GM21367 (cell line): ENCODE measurements around the gene NUBPL.
"Not testable (repeated sequence)": the region's sequence is repeated elsewhere in the genome, so short reads cannot be mapped to it uniquely, and the experiment has no call there.

Source experiments
- ATAC-seq: cut with Tn5 transposase; IDR thresholded peaks from one replicate; pipeline ENCODE4 v1.9.1; 2021; ENCODE audit not compliant: unreplicated experiment

The NUBPL gene

GRCh38 chr14:31578266-31578665 is 17.1 kb downstream of the NUBPL start:
- ATAC-seq, result no peak

- no peak for ATAC-seq
Observed at GRCh38 chr14:31578792-31579501, 17.7 kb downstream of the NUBPL start.

- no peak for ATAC-seq
Observed at GRCh38 chr14:31580234-31580633, 19.0 kb downstream of the NUBPL start.

- no peak for ATAC-seq
Observed at GRCh38 chr14:31582286-31582691, 21.1 kb downstream of the NUBPL start.

GRCh38 chr14:31582836-31583452 is 21.7 kb downstream of the NUBPL start:
- no peak for ATAC-seq

- no peak for ATAC-seq
Observed at GRCh38 chr14:31590206-31590605, 29.0 kb downstream of the NUBPL start.

GRCh38 chr14:31592122-31592521 is 30.9 kb downstream of the NUBPL start:
- no peak for ATAC-seq

- ATAC-seq, result no peak
Observed at GRCh38 chr14:31592631-31593030, 31.4 kb downstream of the NUBPL start.

- ATAC-seq, result no peak
Observed at GRCh38 chr14:31596342-31597095, 35.3 kb downstream of the NUBPL start.

- ATAC-seq, result no peak
Observed at GRCh38 chr14:31605702-31606101, 44.5 kb downstream of the NUBPL start.

GRCh38 chr14:31611778-31612433 is 50.7 kb downstream of the NUBPL start:
- no peak for ATAC-seq

- no peak for ATAC-seq
Observed at GRCh38 chr14:31613188-31613587, 52.0 kb downstream of the NUBPL start.

GRCh38 chr14:31618884-31619283 is 57.7 kb downstream of the NUBPL start:
- not testable (repeated sequence) for ATAC-seq

GRCh38 chr14:31619440-31619839 is 58.2 kb downstream of the NUBPL start:
- no peak for ATAC-seq

- ATAC-seq, result not testable (repeated sequence)
Observed at GRCh38 chr14:31620898-31621297, 59.7 kb downstream of the NUBPL start.

- ATAC-seq, result no peak
Observed at GRCh38 chr14:31622060-31622459, 60.9 kb downstream of the NUBPL start.

GRCh38 chr14:31652900-31653299 is 91.7 kb downstream of the NUBPL start:
- not testable (repeated sequence) for ATAC-seq

GRCh38 chr14:31657917-31658316 is 96.7 kb downstream of the NUBPL start:
- ATAC-seq, result no peak

- ATAC-seq, result no peak
Observed at GRCh38 chr14:31659278-31659677, 98.1 kb downstream of the NUBPL start.

- ATAC-seq, result peak; percentile 78
Observed at GRCh38 chr14:31660191-31660590, 99.0 kb downstream of the NUBPL start.

- ATAC-seq, result no peak
Observed at GRCh38 chr14:31660728-31661127, 99.5 kb downstream of the NUBPL start.
